Measurements from ENCODE around the gene PLCB1. TPM values are rescaled to one million over a fixed set of nuclear protein-coding genes. Genes with fewer than 3 reads are reported as not detected.

Gene PLCB1
- total RNA-seq, 1 donor = 46.5 TPM

- TF ChIP-seq, protein P1, sequence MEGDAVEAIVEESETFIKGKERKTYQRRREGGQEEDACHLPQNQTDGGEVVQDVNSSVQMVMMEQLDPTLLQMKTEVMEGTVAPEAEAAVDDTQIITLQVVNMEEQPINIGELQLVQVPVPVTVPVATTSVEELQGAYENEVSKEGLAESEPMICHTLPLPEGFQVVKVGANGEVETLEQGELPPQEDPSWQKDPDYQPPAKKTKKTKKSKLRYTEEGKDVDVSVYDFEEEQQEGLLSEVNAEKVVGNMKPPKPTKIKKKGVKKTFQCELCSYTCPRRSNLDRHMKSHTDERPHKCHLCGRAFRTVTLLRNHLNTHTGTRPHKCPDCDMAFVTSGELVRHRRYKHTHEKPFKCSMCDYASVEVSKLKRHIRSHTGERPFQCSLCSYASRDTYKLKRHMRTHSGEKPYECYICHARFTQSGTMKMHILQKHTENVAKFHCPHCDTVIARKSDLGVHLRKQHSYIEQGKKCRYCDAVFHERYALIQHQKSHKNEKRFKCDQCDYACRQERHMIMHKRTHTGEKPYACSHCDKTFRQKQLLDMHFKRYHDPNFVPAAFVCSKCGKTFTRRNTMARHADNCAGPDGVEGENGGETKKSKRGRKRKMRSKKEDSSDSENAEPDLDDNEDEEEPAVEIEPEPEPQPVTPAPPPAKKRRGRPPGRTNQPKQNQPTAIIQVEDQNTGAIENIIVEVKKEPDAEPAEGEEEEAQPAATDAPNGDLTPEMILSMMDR (IDR thresholded peaks at IDR 0.05; ENCODE audit: insufficient read depth, low read length) = no peak
- DNase-seq (ENCODE audit: low read depth) = peak; percentile 51
- no peak overlapping the region for H3K4me3 ChIP-seq (ENCODE audit: low read depth, low read length)
Observed at GRCh38 chr20:8427419-8428040, 295.5 kb downstream of the PLCB1 start.

DNA sequence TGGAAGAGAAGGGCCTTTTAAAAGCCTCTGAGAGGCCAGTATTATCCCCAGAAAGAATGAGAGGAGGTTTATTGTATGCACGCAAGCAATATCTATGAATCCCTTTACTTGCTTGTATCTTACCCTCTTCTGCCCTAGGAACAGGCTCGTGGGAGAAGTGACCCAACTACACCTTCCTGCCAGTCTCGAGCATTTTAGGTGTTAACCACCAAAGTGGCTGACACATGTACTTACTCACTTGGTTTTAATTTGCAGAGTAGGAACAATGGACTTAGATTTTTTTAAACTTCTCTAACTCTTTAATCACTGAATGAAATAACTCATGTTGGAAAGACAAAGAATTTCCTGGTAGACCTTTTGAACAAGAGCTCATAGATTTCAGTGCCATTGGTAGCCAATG, 296.9 kb downstream of the PLCB1 start:
- TF ChIP-seq, protein P1 (IDR thresholded peaks at IDR 0.05; ENCODE audit: insufficient read depth, low read length) = no peak
- no peak for DNase-seq (ENCODE audit: low read depth)
- H3K4me3 ChIP-seq (ENCODE audit: low read depth, low read length) = no peak overlapping the region

DNA sequence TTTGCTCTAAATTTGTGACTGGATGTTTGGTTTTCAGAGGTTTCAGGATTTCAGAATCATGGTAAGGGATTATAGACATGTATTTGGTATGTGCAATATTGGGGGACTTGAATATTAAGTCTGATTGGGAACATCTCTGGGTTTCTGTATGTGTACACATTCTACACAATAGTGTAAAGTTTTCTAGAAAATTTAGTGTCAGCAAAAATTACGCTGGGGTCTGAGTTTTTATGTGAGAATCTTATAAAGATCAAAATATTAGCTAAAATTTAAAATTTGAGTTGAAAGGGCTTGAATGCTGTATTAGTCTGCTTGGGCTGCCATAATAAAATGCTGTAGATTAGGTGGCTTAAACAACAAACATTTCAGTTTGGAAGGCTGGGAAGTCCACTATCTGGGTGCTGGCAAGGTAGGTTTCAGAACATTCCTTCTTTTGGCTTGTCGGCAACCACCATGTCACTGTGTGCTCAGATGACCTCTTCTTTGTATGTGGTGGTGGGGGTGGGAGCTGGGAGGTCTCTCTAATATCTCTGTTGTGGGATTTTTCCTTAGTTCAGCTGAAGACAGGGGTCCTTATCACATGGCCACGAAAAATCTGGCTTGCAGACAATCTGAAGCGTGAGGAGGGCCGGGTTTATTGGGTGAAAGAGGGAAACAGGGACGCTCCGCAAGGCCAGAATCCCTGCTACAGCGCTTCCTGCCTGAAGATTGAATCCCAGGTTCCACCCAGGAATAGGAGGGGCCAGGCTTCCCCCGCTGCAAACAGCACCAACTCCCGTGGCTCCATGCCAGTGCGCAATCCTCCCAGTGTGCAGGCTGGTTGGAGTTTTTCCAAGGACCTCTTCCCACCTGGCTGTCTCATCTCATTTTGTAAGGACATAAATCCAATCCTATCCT, 299.7 kb downstream of the PLCB1 start:
- TF ChIP-seq, protein P1 (IDR thresholded peaks at IDR 0.05; ENCODE audit: insufficient read depth, low read length) = no peak
- H3K4me3 ChIP-seq (ENCODE audit: low read depth, low read length) = no peak overlapping the region
- peak; percentile 22 for DNase-seq (ENCODE audit: low read depth)

DNA sequence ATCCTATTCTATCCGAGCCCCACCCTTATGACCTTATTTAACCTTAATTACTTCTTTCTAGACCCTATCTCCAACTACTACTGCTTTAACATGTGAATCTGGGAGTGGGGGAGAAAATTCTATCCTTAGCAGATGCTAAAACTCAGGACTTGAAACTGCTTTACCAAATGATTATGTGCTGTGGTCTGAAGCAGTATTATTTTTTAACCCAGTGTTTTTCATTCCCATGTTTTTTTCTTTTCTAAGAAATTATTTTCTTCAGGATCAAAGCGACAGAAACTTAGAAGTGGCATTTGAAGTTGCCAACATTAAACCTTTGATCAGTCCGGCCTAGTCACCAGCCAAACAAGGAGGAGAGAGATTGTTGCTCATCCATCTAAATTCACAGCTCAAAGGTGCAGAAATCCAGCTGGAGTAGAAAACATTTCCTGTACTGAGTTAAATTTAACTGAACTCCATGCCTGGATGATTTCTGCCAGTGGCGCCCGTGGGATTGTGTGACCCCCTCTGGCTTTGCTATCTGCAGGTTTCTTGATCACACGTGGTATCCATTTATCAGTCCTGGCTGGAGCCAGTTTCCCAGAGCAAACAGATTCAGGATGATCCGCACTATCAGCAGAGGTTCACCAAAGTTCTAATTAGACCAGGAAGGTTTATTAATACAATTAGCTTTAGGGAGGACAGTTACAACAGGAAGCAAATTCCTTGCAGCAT, 300.5 kb downstream of the PLCB1 start:
- no peak for DNase-seq (ENCODE audit: low read depth)
- H3K4me3 ChIP-seq (ENCODE audit: low read depth, low read length) = no peak overlapping the region
- TF ChIP-seq, protein P1 (IDR thresholded peaks at IDR 0.05; ENCODE audit: insufficient read depth, low read length) = no peak

DNA sequence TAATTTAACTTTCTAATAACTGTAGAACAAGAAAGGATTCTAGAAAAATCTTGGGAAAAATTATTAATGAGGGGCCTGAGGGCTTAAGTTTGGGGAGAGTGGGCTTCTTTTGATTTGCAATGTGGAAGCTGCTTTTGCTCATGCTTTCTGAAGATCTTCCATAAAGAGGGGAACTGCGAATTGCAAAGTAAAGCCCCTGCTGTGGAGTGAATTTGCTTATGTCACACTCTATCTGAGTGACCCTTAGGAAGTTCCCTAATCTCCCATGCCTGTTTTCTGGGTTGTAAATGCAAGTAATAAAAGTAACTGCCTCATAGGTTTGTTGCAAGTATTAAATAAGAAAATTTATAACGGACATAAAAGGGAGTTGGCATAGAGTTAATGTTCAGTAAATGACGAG, 301.2 kb downstream of the PLCB1 start:
- TF ChIP-seq, protein P1 (IDR thresholded peaks at IDR 0.05; ENCODE audit: insufficient read depth, low read length) = no peak
- DNase-seq (ENCODE audit: low read depth) = no peak
- no peak overlapping the region for H3K4me3 ChIP-seq (ENCODE audit: low read depth, low read length)

DNA sequence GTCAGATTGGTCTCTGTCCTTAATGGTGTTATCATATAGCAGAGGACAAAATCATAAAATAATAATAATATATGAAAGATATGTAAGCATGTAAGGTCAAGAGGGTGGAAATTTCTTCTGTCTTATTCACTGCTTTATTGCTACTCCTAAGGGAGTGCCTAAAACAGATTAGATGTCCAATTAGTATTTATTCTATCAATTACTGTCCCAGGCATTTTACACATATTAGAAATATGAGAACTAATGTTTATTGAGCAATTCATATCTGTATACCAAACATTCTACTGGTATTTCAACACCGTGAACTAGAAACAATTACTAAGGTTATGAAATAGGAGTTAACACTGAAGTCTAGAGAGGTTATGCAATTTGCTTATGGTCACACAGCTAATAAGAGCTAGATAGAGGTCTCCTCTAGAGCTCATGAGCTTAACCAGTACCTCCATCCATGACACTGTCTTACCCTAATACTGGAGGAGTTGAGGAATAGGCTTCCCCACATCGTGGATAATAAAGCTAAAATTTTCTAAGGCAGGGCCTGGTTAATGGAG, 302.3 kb downstream of the PLCB1 start:
- DNase-seq (ENCODE audit: low read depth) = peak; percentile 41
- no peak overlapping the region for H3K4me3 ChIP-seq (ENCODE audit: low read depth, low read length)
- TF ChIP-seq, protein P1 (IDR thresholded peaks at IDR 0.05; ENCODE audit: insufficient read depth, low read length) = no peak
